ENCODE measurements around the gene GSDME. TPM values are rescaled to one million over a fixed set of nuclear protein-coding genes. Genes with fewer than 3 reads are reported as not detected.

Gene GSDME
- total RNA-seq, 4 donors from 2014 or later = 3.1 to 5.2 (median 3.9) TPM

DNA sequence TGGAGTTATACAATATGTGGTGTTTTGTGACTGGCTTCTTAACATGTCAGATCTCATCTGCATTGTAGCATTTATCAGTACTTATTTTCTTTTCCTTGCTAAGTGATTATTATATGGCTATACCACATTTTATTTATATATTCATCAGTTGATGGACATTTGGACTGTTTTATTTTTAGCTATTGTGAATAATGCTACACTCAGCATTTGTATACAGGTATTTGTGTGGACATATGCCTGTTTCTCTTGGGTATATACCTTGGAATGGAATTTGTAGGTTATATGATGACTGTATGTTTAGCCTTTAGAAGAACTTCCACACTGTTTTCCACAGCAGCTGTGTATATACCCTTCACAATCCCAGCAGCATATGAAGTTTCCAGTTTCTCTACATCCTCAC is 86.5 kb downstream of the GSDME start:
- DNase-seq (no peak), ATAC-seq (no peak)
- no peaks in the 10 kb centered on the region for H3K36me3 ChIP-seq
- H3K27ac ChIP-seq = no peak overlapping the region
- no peaks in the 10 kb centered on the region for H3K27me3 ChIP-seq
- in situ Hi-C loops (cut with MboI; ENCODE audit: low sequenced_read_pairs in 4 of 4) = loop anchor here (25.0 kb wide), 5 partner anchors 258 to 1108 kb away; partner anchors contain the start of genes NPY (in 1 of the 4) and STK31 (in 1 of the 4)
- H3K4me1 ChIP-seq = peaks cover 5% of the 10 kb centered on the region in 2 donors
- TF ChIP-seq, protein P1, sequence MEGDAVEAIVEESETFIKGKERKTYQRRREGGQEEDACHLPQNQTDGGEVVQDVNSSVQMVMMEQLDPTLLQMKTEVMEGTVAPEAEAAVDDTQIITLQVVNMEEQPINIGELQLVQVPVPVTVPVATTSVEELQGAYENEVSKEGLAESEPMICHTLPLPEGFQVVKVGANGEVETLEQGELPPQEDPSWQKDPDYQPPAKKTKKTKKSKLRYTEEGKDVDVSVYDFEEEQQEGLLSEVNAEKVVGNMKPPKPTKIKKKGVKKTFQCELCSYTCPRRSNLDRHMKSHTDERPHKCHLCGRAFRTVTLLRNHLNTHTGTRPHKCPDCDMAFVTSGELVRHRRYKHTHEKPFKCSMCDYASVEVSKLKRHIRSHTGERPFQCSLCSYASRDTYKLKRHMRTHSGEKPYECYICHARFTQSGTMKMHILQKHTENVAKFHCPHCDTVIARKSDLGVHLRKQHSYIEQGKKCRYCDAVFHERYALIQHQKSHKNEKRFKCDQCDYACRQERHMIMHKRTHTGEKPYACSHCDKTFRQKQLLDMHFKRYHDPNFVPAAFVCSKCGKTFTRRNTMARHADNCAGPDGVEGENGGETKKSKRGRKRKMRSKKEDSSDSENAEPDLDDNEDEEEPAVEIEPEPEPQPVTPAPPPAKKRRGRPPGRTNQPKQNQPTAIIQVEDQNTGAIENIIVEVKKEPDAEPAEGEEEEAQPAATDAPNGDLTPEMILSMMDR (IDR thresholded peaks at IDR 0.05 in 4 of 5, conservative IDR thresholded peaks at IDR 0.05 in 1 of 5) = no peak
- TF ChIP-seq POLR2A (IDR thresholded peaks at IDR 0.05) = no peak
- intact Hi-C loops (cut with DNase I; ENCODE audit: low total_unique reads) = no loop called here
- no peaks in the 10 kb centered on the region for H3K9me3 ChIP-seq
- H3K4me3 ChIP-seq = no peak overlapping the region

DNA sequence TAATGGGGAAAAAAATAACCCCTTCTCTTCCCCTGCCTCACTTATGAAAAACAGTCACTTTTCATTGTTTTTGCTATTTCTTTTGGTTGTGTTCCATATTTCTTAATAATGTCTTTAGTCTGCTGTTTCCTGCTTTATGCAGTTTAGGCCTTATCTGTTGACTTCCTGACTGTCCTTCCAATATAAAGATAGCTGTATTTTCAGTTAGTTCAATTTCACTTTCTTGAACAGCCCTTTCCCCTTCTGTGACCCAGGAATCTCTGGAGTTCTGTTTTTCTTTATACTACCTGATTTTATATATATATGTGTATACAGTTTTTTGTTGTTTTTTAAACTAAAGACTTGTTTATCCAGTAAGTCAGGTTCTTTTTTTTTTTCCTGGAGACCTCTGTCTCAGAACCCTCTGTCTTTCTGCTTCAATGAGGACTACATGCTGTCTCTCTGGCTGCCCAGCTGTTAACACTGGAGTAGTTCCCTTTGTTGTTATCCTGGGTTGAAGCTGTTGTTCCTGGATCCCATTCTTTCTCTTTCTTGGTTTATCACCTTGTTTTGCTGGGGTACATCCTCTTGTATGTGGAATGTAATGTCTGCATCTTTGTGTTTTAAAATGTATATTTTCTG is 87.2 kb downstream of the GSDME start:
- Histone ChIP-seq H3K9me3 (no peaks in the 10 kb centered on the region), H3K36me3 (no peaks in the 10 kb centered on the region), H3K4me3 (no peak overlapping the region), H3K27ac (no peak overlapping the region), H3K4me1 (peaks cover 5% of the 10 kb centered on the region in 2 donors), H3K27me3 (no peaks in the 10 kb centered on the region)
- intact Hi-C loops (cut with DNase I; ENCODE audit: low total_unique reads) = loop anchor here (5.0 kb wide), 1 partner anchor 93 kb away; no protein-coding TSS in a partner anchor
- DNase-seq (no peak), ATAC-seq (no peak)
- in situ Hi-C loops (cut with MboI; ENCODE audit: low sequenced_read_pairs in 4 of 4) = loop anchor here (10.0 to 25.0 kb wide), 8 partner anchors 95 to 1108 kb away; partner anchors contain the start of genes NPY (in 1 of the 4), PALS2 (in 1 of the 4) and STK31 (in 1 of the 4)
- TF ChIP-seq POLR2A (IDR thresholded peaks at IDR 0.05) = no peak
- TF ChIP-seq, protein P1 (IDR thresholded peaks at IDR 0.05 in 4 of 5, conservative IDR thresholded peaks at IDR 0.05 in 1 of 5) = no peak

DNA sequence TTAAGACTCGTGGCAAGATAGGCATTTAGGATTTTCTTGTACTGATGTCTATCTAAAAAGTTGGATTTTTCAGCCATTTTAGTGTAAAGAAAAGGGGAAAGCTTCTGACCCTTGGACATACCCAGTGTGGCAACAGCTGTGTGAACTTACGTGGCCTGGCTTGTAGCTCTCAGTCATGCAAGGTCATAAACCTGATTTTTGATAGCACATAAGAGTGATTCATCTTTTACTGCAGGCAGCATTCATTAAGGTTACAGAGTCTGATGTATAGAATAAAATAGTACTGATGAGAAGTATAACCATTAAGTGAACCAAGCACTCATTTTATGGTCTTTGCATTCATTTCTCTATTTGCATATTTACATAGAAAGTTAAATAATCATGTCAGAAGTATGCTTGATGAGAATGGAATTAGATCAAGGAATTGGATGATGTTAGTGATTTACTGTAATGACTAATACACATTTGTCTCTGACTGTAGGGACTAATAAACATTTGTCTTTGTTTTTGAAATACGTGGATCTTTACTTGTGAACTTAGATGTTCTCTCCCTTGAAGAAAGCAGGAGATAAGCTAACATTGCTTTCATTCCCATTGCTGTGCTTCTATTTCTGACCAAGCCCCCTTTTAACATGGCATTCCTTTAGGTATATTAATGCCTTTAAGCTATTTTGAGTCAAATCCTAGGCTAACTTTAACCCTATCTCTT is 88.2 kb downstream of the GSDME start:
- no peaks in the 10 kb centered on the region for H3K27me3 ChIP-seq
- in situ Hi-C loops (cut with MboI; ENCODE audit: low sequenced_read_pairs in 4 of 4) (loop anchor here (10.0 to 25.0 kb wide), 8 partner anchors 94 to 1107 kb away; partner anchors contain the start of genes NPY (in 1 of the 4), PALS2 (in 1 of the 4) and STK31 (in 1 of the 4)), intact Hi-C loops (cut with DNase I; ENCODE audit: low total_unique reads) (loop anchor here (5.0 kb wide), 1 partner anchor 92 kb away; no protein-coding TSS in a partner anchor)
- ATAC-seq = peak; percentile 66 to 82
- H3K4me3 ChIP-seq = no peak overlapping the region
- H3K4me1 ChIP-seq = peaks cover 5% of the 10 kb centered on the region in 2 donors
- H3K9me3 ChIP-seq = no peaks in the 10 kb centered on the region
- H3K36me3 ChIP-seq = no peaks in the 10 kb centered on the region
- H3K27ac ChIP-seq = no peak overlapping the region
- TF ChIP-seq, protein P1 (IDR thresholded peaks at IDR 0.05 in 4 of 5, conservative IDR thresholded peaks at IDR 0.05 in 1 of 5) = no peak
- no peak for TF ChIP-seq POLR2A (IDR thresholded peaks at IDR 0.05)
- no peak for DNase-seq

DNA sequence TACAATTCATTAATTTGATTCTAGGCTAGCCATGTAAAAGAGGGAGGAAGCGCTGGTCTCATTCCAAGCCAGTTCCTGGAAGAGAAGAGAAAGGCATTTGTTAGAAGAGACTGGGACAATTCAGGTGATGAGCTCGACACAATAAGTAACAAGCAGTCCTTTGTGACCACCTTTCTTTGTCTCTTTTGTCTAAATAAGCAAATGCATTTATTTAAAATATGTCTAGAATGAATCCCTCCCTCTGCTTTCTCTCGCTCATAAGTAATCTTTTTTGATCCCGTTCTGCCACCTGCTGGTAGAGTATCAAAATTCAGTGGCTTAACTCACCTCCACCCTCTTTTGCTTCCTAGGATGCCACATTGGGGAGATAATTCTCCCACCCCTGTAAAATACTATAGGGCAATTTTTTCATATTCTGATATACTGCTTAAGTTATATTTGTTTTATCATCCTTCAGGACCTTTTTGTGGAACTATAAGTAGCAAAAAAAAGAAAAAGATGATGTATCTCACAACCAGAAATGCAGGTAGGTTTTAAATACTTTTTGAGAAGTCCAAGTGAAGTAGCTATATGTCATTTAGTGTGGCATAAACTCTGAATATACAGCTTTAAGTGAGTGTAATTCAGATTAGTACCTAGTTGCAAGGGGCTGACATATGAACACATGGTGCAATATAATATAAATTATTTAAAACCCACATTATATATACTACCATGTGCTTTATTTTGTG is 91.5 kb downstream of the GSDME start:
- ATAC-seq = peak in 1 of 2 donors; percentile 76
- DNase-seq = peak in 1 of 2 donors; percentile 5
- intact Hi-C loops (cut with DNase I; ENCODE audit: low total_unique reads) (loop anchor here (2.0 to 5.0 kb wide), 3 partner anchors 88 to 375 kb away; no protein-coding TSS in a partner anchor), in situ Hi-C loops (cut with MboI; ENCODE audit: low sequenced_read_pairs in 4 of 4) (loop anchor here (10.0 to 25.0 kb wide), 8 partner anchors 91 to 1103 kb away; partner anchors contain the start of genes NPY (in 1 of the 4), PALS2 (in 1 of the 4) and STK31 (in 1 of the 4))
- Histone ChIP-seq H3K27ac (no peak overlapping the region), H3K36me3 (no peaks in the 10 kb centered on the region), H3K4me1 (peaks cover 5% of the 10 kb centered on the region in 2 donors), H3K4me3 (no peak overlapping the region), H3K9me3 (no peaks in the 10 kb centered on the region), H3K27me3 (no peaks in the 10 kb centered on the region)
- TF ChIP-seq, protein P1 (IDR thresholded peaks at IDR 0.05 in 4 of 5, conservative IDR thresholded peaks at IDR 0.05 in 1 of 5) = peak; percentile 35 to 65 (median 59)
- TF ChIP-seq POLR2A (IDR thresholded peaks at IDR 0.05) = no peak
